Keratinocyte (primary cell): ENCODE results near the gene PPY. TPM values are rescaled to one million over a fixed set of nuclear protein-coding genes. Genes with fewer than 3 reads are reported as not detected.

Experiments used
- DNase-seq: peaks from one replicate; pipeline ENCODE4 v3.0.0-alpha.2; 2011; ENCODE audit warnings: low read depth, missing footprints, low spot score
- FAIRE-seq: peaks from 2 replicates; lab custom pipeline; 2011; peaks lifted over from hg19 to GRCh38; lab: Jason Lieb, UNC
- H2AFZ ChIP-seq: 2 replicates; pipeline ENCODE4 v1.6.0; 2012; ENCODE audit warnings: low read length, control low read depth, inconsistent platforms; ENCODE audit not compliant: control insufficient read depth
- H3K27ac ChIP-seq: 2 replicates; pipeline ENCODE4 v1.5.1; 2011; ENCODE audit warnings: low read length; ENCODE audit not compliant: control insufficient read depth, insufficient read depth
- H3K27me3 ChIP-seq: 3 replicates; pipeline ENCODE4 v1.6.0; 2011; ENCODE audit warnings: low read length; ENCODE audit not compliant: control insufficient read depth, insufficient read depth; ENCODE audit errors: extremely low read depth
- H3K36me3 ChIP-seq, 2 experiments: 2 replicates in 1 of 2; 3 replicates in 1 of 2; pipeline ENCODE4 v1.5.1; 2011; ENCODE audit warnings: low read length in 2 of 2, mild to moderate bottlenecking in 1 of 2; ENCODE audit not compliant: control insufficient read depth in 2 of 2, insufficient read depth in 2 of 2; ENCODE audit errors: extremely low read depth in 1 of 2
- H3K4me1 ChIP-seq: 3 replicates; pipeline ENCODE4 v1.5.1; 2011; ENCODE audit warnings: low read length; ENCODE audit not compliant: control insufficient read depth, insufficient read depth; ENCODE audit errors: extremely low read depth
- H3K4me2 ChIP-seq: 3 replicates; pipeline ENCODE4 v1.6.0; 2011; ENCODE audit warnings: low read depth, low read length; ENCODE audit not compliant: control insufficient read depth, insufficient read depth; ENCODE audit errors: extremely low read depth
- H3K4me3 ChIP-seq, 3 experiments: fragments of 200-600 bp in 1 of 3; sonication (generic) in 1 of 3; 2 replicates in 2 of 3; 3 replicates in 1 of 3; pipeline ENCODE4 v1.5.1; 2011 to 2016; ENCODE audit warnings: low read length in 3 of 3, mild to moderate bottlenecking in 3 of 3, control low read depth in 2 of 3, inconsistent platforms in 1 of 3, low read depth in 1 of 3, mixed read lengths in 1 of 3, mixed run types in 1 of 3, moderate library complexity in 1 of 3; ENCODE audit not compliant: control insufficient read depth in 2 of 3, insufficient read depth in 2 of 3; ENCODE audit errors: extremely low read depth in 1 of 3
- H3K79me2 ChIP-seq: 2 replicates; pipeline ENCODE4 v1.6.0; 2012; ENCODE audit warnings: low read length; ENCODE audit not compliant: control insufficient read depth, insufficient read depth
- H3K9ac ChIP-seq: 3 replicates; pipeline ENCODE4 v1.6.0; 2011; ENCODE audit warnings: low read length; ENCODE audit not compliant: control insufficient read depth, insufficient read depth; ENCODE audit errors: extremely low read depth
- H3K9me1 ChIP-seq: 3 replicates; pipeline ENCODE4 v1.6.0; 2011; ENCODE audit warnings: low read length; ENCODE audit not compliant: control insufficient read depth, insufficient read depth; ENCODE audit errors: extremely low read depth
- H3K9me3 ChIP-seq: 2 replicates; pipeline ENCODE4 v1.5.1; 2012; ENCODE audit warnings: low read depth, low read length; ENCODE audit not compliant: control insufficient read depth
- H4K20me1 ChIP-seq: 3 replicates; pipeline ENCODE4 v1.6.0; 2011; ENCODE audit warnings: low read length; ENCODE audit not compliant: control insufficient read depth, insufficient read depth; ENCODE audit errors: extremely low read depth
- EZH2 ChIP-seq: IDR thresholded peaks from one replicate; pipeline ENCODE4 v1.6.1; 2012; ENCODE audit warnings: inconsistent platforms, mild to moderate bottlenecking, low read length, moderate library complexity
- dilution Hi-C: fragments of 300-500 bp; cut with MboI; formaldehyde crosslinking; loops from one replicate; pipeline ENCODE4 v1.7.0; 2020; ENCODE audit warnings: low sequenced_read_pairs; ENCODE audit not compliant: extremely low pct_ligation_motif_present
- polyA plus RNA-seq, 5 experiments: library from polyadenylated mRNA; depleted of rRNA in 3 of 5; stranded (reverse) in 3 of 5; stranded (forward) in 1 of 5; unstranded in 1 of 5; fragments of >200 nt; gene quantifications; 1 replicate in 1 of 5; 2 replicates in 3 of 5; 3 replicates in 1 of 5; pipeline versions ENCODE4 v1.2.1 to v1.2.3, GENCODE V29; 2011 to 2012; ENCODE audit warnings: missing spikeins in 2 of 5, low read depth in 1 of 5, low replicate concordance in 1 of 5
- TF ChIP-seq, protein P1 (sequence below), 3 experiments: IDR thresholded peaks in 1 of 3; conservative IDR thresholded peaks in 1 of 3; optimal IDR thresholded peaks in 1 of 3; 2 replicates in 2 of 3; 3 replicates in 1 of 3; pipeline versions ENCODE3 to v1.5.1; 2011; ENCODE audit warnings: low read length in 3 of 3, mild to moderate bottlenecking in 3 of 3, moderate library complexity in 2 of 3, control low read depth in 1 of 3, inconsistent platforms in 1 of 3; ENCODE audit not compliant: insufficient read depth in 2 of 3; ENCODE audit errors: extremely low read depth in 1 of 3

PPY gene
- polyA plus RNA-seq, 1 donor (not counting 4 experiments of a cell fraction or from before 2014, with no cell fraction given) = not detected

DNA sequence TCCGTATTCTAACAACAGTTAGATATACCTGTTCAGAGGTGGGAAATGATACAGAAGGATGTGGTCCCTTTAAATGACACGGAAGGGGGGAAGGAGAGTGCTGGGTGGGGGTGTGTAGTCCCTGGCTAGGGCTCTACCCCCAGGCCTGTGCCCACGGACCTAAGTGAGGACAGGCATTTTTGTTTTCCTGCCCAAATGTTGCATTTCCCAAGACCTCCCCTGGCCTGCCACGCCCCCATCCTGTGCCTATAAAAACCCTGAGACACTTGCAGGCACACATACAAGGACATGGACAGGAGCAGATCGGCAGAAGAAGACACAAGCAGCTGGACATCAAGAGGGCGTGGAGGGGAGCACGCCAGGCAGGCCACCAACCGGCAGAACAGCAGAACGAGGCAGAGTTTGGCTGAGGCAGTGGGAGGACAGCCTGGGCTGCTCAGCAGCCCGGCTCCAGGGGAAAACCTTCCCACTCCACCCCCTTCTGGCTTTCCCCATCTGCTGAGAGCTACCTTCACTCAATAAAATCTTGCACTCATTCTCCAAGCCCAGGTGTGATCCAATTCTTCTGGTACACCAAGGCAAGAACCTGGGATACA, 21.7 kb downstream of the PPY start:
- peaks cover 20% of the 10 kb centered on the region for H3K27me3 ChIP-seq
- no peak for TF ChIP-seq EZH2
- TF ChIP-seq, protein P1, sequence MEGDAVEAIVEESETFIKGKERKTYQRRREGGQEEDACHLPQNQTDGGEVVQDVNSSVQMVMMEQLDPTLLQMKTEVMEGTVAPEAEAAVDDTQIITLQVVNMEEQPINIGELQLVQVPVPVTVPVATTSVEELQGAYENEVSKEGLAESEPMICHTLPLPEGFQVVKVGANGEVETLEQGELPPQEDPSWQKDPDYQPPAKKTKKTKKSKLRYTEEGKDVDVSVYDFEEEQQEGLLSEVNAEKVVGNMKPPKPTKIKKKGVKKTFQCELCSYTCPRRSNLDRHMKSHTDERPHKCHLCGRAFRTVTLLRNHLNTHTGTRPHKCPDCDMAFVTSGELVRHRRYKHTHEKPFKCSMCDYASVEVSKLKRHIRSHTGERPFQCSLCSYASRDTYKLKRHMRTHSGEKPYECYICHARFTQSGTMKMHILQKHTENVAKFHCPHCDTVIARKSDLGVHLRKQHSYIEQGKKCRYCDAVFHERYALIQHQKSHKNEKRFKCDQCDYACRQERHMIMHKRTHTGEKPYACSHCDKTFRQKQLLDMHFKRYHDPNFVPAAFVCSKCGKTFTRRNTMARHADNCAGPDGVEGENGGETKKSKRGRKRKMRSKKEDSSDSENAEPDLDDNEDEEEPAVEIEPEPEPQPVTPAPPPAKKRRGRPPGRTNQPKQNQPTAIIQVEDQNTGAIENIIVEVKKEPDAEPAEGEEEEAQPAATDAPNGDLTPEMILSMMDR (optimal IDR thresholded peaks at IDR 0.05 in 1 of 3, IDR thresholded peaks at IDR 0.05 in 1 of 3, conservative IDR thresholded peaks at IDR 0.05 in 1 of 3; ENCODE audit: extremely low read depth in 1 of 3, insufficient read depth in 2 of 3, low read length in 3 of 3) = no peak
- DNase-seq (no peak), FAIRE-seq (no peak)
- H3K79me2 ChIP-seq = no peaks in the 10 kb centered on the region
- H3K4me1 ChIP-seq = no peaks in the 10 kb centered on the region
- H3K9ac ChIP-seq = no peak overlapping the region
- no peak overlapping the region for H2AFZ ChIP-seq
- no peaks in the 10 kb centered on the region for H4K20me1 ChIP-seq
- H3K9me3 ChIP-seq = no peaks in the 10 kb centered on the region
- dilution Hi-C loops = no loop called here
- no peaks in the 10 kb centered on the region for H3K9me1 ChIP-seq
- no peak overlapping the region for H3K27ac ChIP-seq
- H3K36me3 ChIP-seq = no peaks in the 10 kb centered on the region
- no peak overlapping the region for H3K4me2 ChIP-seq
- H3K4me3 ChIP-seq = no peak overlapping the region

DNA sequence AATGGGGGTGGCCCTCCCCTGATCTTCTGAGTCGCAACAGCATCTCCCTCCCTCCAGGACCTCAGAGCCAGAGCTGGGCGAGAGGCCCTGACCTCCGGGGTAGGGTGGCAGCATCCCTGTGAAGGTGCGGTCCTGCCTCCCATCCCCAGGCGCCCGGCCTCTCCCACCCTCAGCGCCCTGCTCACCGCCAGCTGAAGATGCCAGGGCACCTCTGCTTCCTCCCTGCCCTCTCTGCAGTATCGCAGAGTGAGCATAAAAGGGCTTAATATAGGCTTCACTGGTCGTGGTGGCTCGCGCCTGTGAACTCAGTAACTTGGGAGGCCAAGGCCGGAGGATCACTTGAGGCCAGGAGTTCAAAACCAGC, 24.3 kb downstream of the PPY start:
- Histone ChIP-seq H3K27ac (no peak overlapping the region), H3K27me3 (peaks cover 24% of the 10 kb centered on the region), H3K4me2 (no peak overlapping the region), H3K9me3 (no peaks in the 10 kb centered on the region), H3K9me1 (no peaks in the 10 kb centered on the region), H3K9ac (no peak overlapping the region), H4K20me1 (no peaks in the 10 kb centered on the region), H2AFZ (no peak overlapping the region), H3K4me1 (no peaks in the 10 kb centered on the region), H3K79me2 (no peaks in the 10 kb centered on the region), H3K4me3 (no peak overlapping the region), H3K36me3 (no peaks in the 10 kb centered on the region)
- dilution Hi-C loops = no loop called here
- TF ChIP-seq, protein P1 (optimal IDR thresholded peaks at IDR 0.05 in 1 of 3, IDR thresholded peaks at IDR 0.05 in 1 of 3, conservative IDR thresholded peaks at IDR 0.05 in 1 of 3; ENCODE audit: extremely low read depth in 1 of 3, insufficient read depth in 2 of 3, low read length in 3 of 3) = no peak
- TF ChIP-seq EZH2 = no peak
- FAIRE-seq (no peak), DNase-seq (no peak)
